Nephron (organoid): ENCODE measurements around the gene ZNF599.

Experiments
- H3K27ac Mint-ChIP-seq, 3 experiments: 2 replicates each; pipeline ENCODE4 v1.8.0; 2020; ENCODE audit warnings: mixed read lengths in 3 of 3, mild to moderate bottlenecking in 2 of 3, moderate library complexity in 1 of 3
- H3K27me3 Mint-ChIP-seq: 2 replicates; pipeline ENCODE4 v1.8.0; 2021; ENCODE audit warnings: low read depth, mild to moderate bottlenecking, moderate library complexity, mixed read lengths
- H3K36me3 Mint-ChIP-seq: 2 replicates; pipeline ENCODE4 v1.8.0; 2020; ENCODE audit warnings: low read depth, mixed read lengths
- H3K4me1 Mint-ChIP-seq: 2 replicates; pipeline ENCODE4 v1.8.0; 2020; ENCODE audit warnings: mixed read lengths
- H3K4me3 Mint-ChIP-seq, 3 experiments: 2 replicates each; pipeline ENCODE4 v1.8.0; 2020; ENCODE audit warnings: mild to moderate bottlenecking in 3 of 3, mixed read lengths in 3 of 3, moderate library complexity in 2 of 3
- H3K9me3 Mint-ChIP-seq: 2 replicates; pipeline ENCODE4 v1.8.0; 2020; ENCODE audit warnings: mixed read lengths
- CTCF ChIP-seq, 3 experiments: fragments of 200-600 bp; sonication (generic); IDR thresholded peaks; one replicate each; pipeline ENCODE4 v1.5.0; 2021; ENCODE audit warnings: antibody characterized with exemption in 3 of 3; ENCODE audit not compliant: unreplicated experiment in 3 of 3

ZNF599 gene

GRCh38 chr19:34772697-34773554 lies at the start of gene ZNF599:
Gene ZNF599, minus strand, starts transcription at chr19:34773215. Its CDS starts 374 bp downstream, at chr19:34772841.
- peaks cover 45% of the 10 kb centered on the region for H3K36me3 Mint-ChIP-seq
- no peak for TF ChIP-seq CTCF (IDR thresholded peaks at IDR 0.05; ENCODE audit: unreplicated experiment in 3 of 3)
- H3K27me3 Mint-ChIP-seq, result peaks cover 6% of the 10 kb centered on the region
- H3K27ac Mint-ChIP-seq, result peak within 1 kb of the TSS; percentile 82 to 98 (median 91)
- peaks cover 17% of the 10 kb centered on the region for H3K4me1 Mint-ChIP-seq
- H3K4me3 Mint-ChIP-seq, result peak within 1 kb of the TSS; percentile 96 to 99 (median 98)
- peaks cover 17% of the 10 kb centered on the region for H3K9me3 Mint-ChIP-seq

- Mint-ChIP-seq H3K9me3 (no peaks in the 10 kb centered on the region), H3K27ac (no peak overlapping the region), H3K36me3 (no peaks in the 10 kb centered on the region), H3K4me1 (no peaks in the 10 kb centered on the region), H3K4me3 (no peak overlapping the region), H3K27me3 (no peaks in the 10 kb centered on the region)
- no peak for TF ChIP-seq CTCF (IDR thresholded peaks at IDR 0.05; ENCODE audit: unreplicated experiment in 3 of 3)
Measured at GRCh38 chr19:34818270-34818669, 45.3 kb upstream of the ZNF599 start.

- Mint-ChIP-seq H3K27ac (no peak overlapping the region), H3K4me1 (no peaks in the 10 kb centered on the region), H3K27me3 (no peaks in the 10 kb centered on the region), H3K9me3 (no peaks in the 10 kb centered on the region), H3K36me3 (no peaks in the 10 kb centered on the region), H3K4me3 (no peak overlapping the region)
- TF ChIP-seq CTCF (IDR thresholded peaks at IDR 0.05; ENCODE audit: unreplicated experiment in 3 of 3), result no peak
Measured at GRCh38 chr19:34816708-34817107, 43.7 kb upstream of the ZNF599 start.

GRCh38 chr19:34808566-34808965 lies 35.6 kb upstream of the ZNF599 start:
- Mint-ChIP-seq H3K4me1 (no peaks in the 10 kb centered on the region), H3K27me3 (peaks cover 4% of the 10 kb centered on the region)

GRCh38 chr19:34806976-34807860 lies 34.2 kb upstream of the ZNF599 start:
- no peaks in the 10 kb centered on the region for H3K36me3 Mint-ChIP-seq
- no peak overlapping the region for H3K4me3 Mint-ChIP-seq
- peaks cover 16% of the 10 kb centered on the region for H3K9me3 Mint-ChIP-seq
- TF ChIP-seq CTCF (IDR thresholded peaks at IDR 0.05; ENCODE audit: unreplicated experiment in 3 of 3), result no peak
- peaks cover 4% of the 10 kb centered on the region for H3K27me3 Mint-ChIP-seq
- no peaks in the 10 kb centered on the region for H3K4me1 Mint-ChIP-seq
- no peak overlapping the region for H3K27ac Mint-ChIP-seq

More at GRCh38 chr19:34808566-34808965, 35.6 kb upstream of the ZNF599 start:
- H3K9me3 Mint-ChIP-seq, result peaks cover 16% of the 10 kb centered on the region
- no peaks in the 10 kb centered on the region for H3K36me3 Mint-ChIP-seq
- no peak overlapping the region for H3K27ac Mint-ChIP-seq
- no peak for TF ChIP-seq CTCF (IDR thresholded peaks at IDR 0.05; ENCODE audit: unreplicated experiment in 3 of 3)
- H3K4me3 Mint-ChIP-seq, result no peak overlapping the region
